PC-9 (cell line): ENCODE measurements around the gene VPS8.

Source experiments
- EZH2 ChIP-seq: fragments of 200-600 bp; sonication (generic); IDR thresholded peaks from 2 replicates; pipeline ENCODE4 v1.8.0; 2017; ENCODE audit warnings: antibody characterized with exemption, low read depth
- TF ChIP-seq, protein P1 (sequence below): fragments of 200-600 bp; sonication (generic); conservative IDR thresholded peaks from 2 replicates; pipeline ENCODE4 v1.6.1; 2017; ENCODE audit warnings: mixed run types, antibody characterized with exemption, mild to moderate bottlenecking, moderate library complexity

DNA sequence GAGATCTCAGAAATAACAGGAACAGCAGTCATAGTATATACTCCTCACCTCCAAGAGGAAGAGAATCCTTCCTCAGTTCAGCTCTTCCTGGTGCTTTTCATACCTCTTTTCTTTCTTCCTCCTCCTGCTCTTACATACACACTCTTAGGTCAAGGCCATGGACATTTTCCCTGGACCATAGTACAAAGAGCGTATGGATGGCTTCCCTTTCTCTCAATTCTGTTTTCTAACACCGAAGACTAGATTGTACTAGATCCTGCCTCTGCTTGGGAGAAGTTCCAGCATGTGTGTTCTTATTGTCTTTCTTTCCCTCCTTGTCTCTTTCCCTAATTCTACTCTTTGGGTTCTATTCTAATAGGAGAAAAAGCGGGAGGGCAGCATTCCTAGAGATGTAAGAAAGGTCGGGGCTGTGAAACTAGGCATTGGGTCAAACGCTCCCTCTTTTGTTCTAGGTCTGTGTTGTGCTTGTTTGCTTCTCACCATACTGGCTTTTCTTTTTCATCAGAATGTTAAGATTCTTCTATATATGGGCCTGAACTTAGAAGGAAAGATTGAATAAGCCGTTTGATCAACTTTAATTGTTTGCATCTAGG, 77.4 kb downstream of the VPS8 start:
- TF ChIP-seq, protein P1, sequence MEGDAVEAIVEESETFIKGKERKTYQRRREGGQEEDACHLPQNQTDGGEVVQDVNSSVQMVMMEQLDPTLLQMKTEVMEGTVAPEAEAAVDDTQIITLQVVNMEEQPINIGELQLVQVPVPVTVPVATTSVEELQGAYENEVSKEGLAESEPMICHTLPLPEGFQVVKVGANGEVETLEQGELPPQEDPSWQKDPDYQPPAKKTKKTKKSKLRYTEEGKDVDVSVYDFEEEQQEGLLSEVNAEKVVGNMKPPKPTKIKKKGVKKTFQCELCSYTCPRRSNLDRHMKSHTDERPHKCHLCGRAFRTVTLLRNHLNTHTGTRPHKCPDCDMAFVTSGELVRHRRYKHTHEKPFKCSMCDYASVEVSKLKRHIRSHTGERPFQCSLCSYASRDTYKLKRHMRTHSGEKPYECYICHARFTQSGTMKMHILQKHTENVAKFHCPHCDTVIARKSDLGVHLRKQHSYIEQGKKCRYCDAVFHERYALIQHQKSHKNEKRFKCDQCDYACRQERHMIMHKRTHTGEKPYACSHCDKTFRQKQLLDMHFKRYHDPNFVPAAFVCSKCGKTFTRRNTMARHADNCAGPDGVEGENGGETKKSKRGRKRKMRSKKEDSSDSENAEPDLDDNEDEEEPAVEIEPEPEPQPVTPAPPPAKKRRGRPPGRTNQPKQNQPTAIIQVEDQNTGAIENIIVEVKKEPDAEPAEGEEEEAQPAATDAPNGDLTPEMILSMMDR = no peak
- TF ChIP-seq EZH2 = no peak
